Body of pancreas (tissue), 4 donors: ENCODE measurements around the gene FAM83D. TPM values are rescaled to one million over a fixed set of nuclear protein-coding genes. Genes with fewer than 3 reads are reported as not detected.

ENCODE experiments used
- ATAC-seq: fragments of 150-250 bp; one replicate; pipeline ENCODE4 v1.9.1; 2016
- DNase-seq, 4 donors: peaks; one replicate each; pipeline ENCODE4 v3.0.0-alpha.2; 2019
- H3K27ac ChIP-seq, 4 donors: fragments of 200-600 bp; sonication (generic); 1 replicate in 3 of 4; 2 replicates in 1 of 4; pipeline versions ENCODE4 v1.5.1 to v1.6.1; 2016 to 2019; ENCODE audit warnings: mild to moderate bottlenecking in 1 of 4, mixed read lengths in 1 of 4, moderate library complexity in 1 of 4
- H3K27me3 ChIP-seq, 2 donors: fragments of 200-600 bp; sonication (generic); one replicate each; pipeline ENCODE4 v1.6.0; 2016; ENCODE audit warnings: mild to moderate bottlenecking in 1 of 2
- H3K36me3 ChIP-seq, 2 donors: fragments of 200-600 bp; sonication (generic); replicated peaks in 1 of 2; 2 replicates each; pipeline ENCODE4 v1.5.1; 2016; ENCODE audit warnings: low read depth in 2 of 2; ENCODE audit not compliant: insufficient read depth in 1 of 2
- H3K4me1 ChIP-seq: fragments of 200-600 bp; sonication (generic); one replicate; pipeline ENCODE4 v1.6.0; 2016
- H3K4me3 ChIP-seq, 2 donors: fragments of 200-600 bp; sonication (generic); 1 replicate in 1 of 2; 2 replicates in 1 of 2; pipeline ENCODE4 v1.5.1; 2016 to 2019
- H3K9me3 ChIP-seq, 3 donors: fragments of 200-600 bp; sonication (generic); 1 replicate in 2 of 3; 2 replicates in 1 of 3; pipeline ENCODE4 v1.5.1; 2016
- POLR2A ChIP-seq, 3 donors: fragments of 450-650 bp; IDR thresholded peaks; one replicate each; pipeline ENCODE4 v1.6.1; 2016; ENCODE audit warnings: antibody characterized with exemption in 3 of 3, mild to moderate bottlenecking in 2 of 3
- WGBS, 2 donors: methylation state at CpG; one replicate each; pipeline ENCODE4 v1.1.5; 2017; 5-methylcytosine and 5-hydroxymethylcytosine counted together
- intact Hi-C: fragments of 100-400 bp; cut with DNase I; formaldehyde crosslinking; loops from one replicate; pipeline ENCODE4 v1.15.1; 2023
- total RNA-seq, 2 donors: library from RNA; depleted of rRNA; stranded (reverse); fragments of >200 nt; gene quantifications; one replicate each; pipeline ENCODE4 v1.1.0, GENCODE V29; 2016
- TF ChIP-seq, protein P1 (sequence below), 7 experiments: fragments of 450-650 bp in 4 of 7; fragments of 200-600 bp in 3 of 7; sonication (generic) in 3 of 7; IDR thresholded peaks; one replicate each; pipeline ENCODE4 v1.5.1; 2016 to 2019; ENCODE audit warnings: antibody characterized with exemption in 7 of 7

FAM83D gene
- total RNA-seq, 2 donors from 2014 or later: 0.52 TPM; not detected in 1

DNA sequence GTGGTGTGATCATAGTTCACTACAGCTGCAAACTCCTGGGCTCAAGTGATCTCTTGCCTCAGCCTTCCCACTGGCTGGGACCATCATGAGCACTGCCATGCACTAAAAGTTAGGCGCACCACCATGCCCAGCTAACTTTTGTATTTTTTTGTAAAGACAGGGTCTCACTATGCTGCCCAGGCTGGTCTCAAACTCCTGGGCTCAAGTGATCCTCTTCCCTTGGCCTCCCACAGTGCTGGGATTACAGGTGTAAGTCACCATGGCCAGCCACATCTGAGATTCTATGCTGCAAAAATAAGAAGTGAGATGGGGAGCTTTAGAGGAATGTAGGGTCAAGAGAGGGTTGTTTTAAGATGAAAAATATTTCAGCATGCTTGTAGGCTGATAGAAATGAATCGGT is 1.5 kb upstream of the FAM83D start:
- no peak overlapping the region for H3K4me3 ChIP-seq
- no peak overlapping the region for H3K27ac ChIP-seq
- peaks cover 14% of the 10 kb centered on the region for H3K4me1 ChIP-seq
- no peaks in the 10 kb centered on the region for H3K27me3 ChIP-seq
- H3K36me3 ChIP-seq: no peaks in the 10 kb centered on the region
- H3K9me3 ChIP-seq: no peaks in the 10 kb centered on the region
- no peak for TF ChIP-seq POLR2A (IDR thresholded peaks at IDR 0.05)
- TF ChIP-seq, protein P1, sequence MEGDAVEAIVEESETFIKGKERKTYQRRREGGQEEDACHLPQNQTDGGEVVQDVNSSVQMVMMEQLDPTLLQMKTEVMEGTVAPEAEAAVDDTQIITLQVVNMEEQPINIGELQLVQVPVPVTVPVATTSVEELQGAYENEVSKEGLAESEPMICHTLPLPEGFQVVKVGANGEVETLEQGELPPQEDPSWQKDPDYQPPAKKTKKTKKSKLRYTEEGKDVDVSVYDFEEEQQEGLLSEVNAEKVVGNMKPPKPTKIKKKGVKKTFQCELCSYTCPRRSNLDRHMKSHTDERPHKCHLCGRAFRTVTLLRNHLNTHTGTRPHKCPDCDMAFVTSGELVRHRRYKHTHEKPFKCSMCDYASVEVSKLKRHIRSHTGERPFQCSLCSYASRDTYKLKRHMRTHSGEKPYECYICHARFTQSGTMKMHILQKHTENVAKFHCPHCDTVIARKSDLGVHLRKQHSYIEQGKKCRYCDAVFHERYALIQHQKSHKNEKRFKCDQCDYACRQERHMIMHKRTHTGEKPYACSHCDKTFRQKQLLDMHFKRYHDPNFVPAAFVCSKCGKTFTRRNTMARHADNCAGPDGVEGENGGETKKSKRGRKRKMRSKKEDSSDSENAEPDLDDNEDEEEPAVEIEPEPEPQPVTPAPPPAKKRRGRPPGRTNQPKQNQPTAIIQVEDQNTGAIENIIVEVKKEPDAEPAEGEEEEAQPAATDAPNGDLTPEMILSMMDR (IDR thresholded peaks at IDR 0.05): no peak
- DNase-seq: no peak
- no peak for ATAC-seq
- 90 to 93% methylated on average over 2 of the region's 2 CpGs for WGBS, 2 donors
- intact Hi-C loops: no loop called here

DNA sequence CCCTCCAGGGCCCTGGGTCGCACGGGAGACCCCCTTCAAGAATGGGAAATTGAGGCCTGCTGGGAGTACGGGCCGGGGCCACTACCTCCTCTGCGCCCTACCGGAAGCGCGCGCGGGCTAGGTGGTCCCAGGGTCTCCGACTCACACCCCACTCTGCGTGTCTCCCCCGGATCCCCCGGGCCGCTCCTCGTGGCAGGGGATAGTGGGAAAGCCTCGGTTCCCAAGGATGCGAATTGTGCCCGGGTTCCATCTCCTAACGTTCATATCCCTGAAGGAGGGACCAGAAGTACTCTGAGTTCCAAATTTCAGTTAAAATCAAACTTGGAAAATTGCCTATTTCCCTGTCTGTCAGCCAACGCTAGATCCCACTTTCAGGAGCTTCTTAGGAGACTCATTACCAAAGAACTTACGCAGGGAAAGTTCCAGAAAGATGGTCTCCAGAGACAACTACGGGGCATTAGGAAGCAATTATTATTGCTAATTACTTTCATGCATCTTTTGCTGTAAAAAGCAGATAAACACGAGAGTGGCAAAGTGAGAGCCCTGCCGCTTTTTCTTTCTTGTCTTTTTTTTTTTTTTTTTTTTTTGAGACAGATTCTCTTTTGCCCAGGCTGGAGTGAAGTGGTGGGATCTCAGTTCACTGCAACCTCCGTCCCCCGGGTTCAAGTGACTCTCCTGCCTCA is 858 bp downstream of the FAM83D start:
- Histone ChIP-seq H3K27ac (no peak overlapping the region), H3K36me3 (no peaks in the 10 kb centered on the region), H3K4me3 (peak overlapping the region in 1 of 2 donors; percentile 41), H3K9me3 (no peaks in the 10 kb centered on the region), H3K4me1 (peaks cover 14% of the 10 kb centered on the region), H3K27me3 (no peaks in the 10 kb centered on the region)
- ATAC-seq (no peak), DNase-seq (no peak)
- 10 to 29% methylated on average over 11 to 27 of the region's 27 CpGs for WGBS, 2 donors
- TF ChIP-seq, protein P1 (IDR thresholded peaks at IDR 0.05): no peak
- intact Hi-C loops: no loop called here

DNA sequence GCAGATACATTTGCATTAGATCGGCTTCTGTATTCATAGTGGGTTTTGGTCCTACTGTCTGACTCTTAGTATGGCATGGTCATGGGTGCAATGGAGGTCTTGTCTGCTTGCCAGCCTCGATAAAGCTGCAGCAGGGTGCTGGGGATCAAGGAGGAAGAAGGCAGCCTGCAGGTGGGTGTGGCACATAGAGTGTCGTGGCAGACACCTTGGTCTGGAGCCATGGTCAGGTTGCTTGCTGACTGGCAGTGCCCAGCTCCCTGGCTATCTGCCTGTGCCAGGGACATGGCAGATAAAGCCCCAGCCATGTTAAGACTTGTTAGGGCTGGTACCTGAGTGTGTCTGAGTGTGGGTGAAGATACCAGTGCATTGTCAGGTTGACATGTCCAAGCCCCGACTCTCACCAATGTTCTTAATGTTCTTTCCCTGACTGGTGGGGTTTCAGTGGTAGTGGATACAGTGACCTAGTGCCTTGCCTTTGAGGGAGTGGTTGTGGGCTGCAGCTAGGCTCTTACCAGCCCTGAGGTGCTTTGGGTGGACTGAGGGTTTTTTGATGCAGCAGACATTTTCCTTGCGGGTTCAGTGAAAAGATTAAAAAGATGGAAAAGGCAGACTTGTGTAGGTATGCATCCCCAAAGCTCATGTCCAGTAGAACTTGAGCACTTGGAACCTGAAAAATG is 1.8 kb downstream of the FAM83D start:
- DNase-seq: no peak
- H3K4me3 ChIP-seq: no peak overlapping the region
- H3K27me3 ChIP-seq: no peaks in the 10 kb centered on the region
- H3K9me3 ChIP-seq: no peaks in the 10 kb centered on the region
- 65 to 66% methylated on average over 4 to 5 of the region's 5 CpGs for WGBS, 2 donors
- H3K4me1 ChIP-seq: peaks cover 14% of the 10 kb centered on the region
- ATAC-seq: no peak
- TF ChIP-seq, protein P1 (IDR thresholded peaks at IDR 0.05): no peak
- no peak for TF ChIP-seq POLR2A (IDR thresholded peaks at IDR 0.05)
- no peak overlapping the region for H3K27ac ChIP-seq
- intact Hi-C loops: no loop called here
- H3K36me3 ChIP-seq: no peaks in the 10 kb centered on the region

DNA sequence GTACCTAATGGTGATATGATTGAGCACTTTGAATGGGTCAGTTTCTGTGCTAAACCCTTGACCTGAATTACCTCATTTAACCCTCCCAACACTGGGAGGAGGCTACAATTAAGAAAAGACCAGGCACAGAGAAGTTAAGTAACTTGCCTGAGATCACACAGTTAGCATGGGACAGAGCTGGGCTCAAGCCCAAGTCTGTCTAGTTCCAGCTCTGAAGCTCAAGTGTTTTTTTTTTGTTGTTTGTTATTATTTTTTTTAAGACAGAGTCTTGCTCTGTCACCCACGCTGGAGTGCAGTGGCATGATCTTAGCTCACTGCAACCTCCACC is 4.0 kb downstream of the FAM83D start:
- no peak overlapping the region for H3K27ac ChIP-seq
- no peaks in the 10 kb centered on the region for H3K9me3 ChIP-seq
- H3K27me3 ChIP-seq: no peaks in the 10 kb centered on the region
- no peak overlapping the region for H3K4me3 ChIP-seq
- TF ChIP-seq, protein P1 (IDR thresholded peaks at IDR 0.05): no peak
- TF ChIP-seq POLR2A (IDR thresholded peaks at IDR 0.05): no peak
- DNase-seq (no peak), ATAC-seq (no peak)
- WGBS, 2 donors: 81 to 95% methylated on average over 1 of the region's 1 CpG
- intact Hi-C loops: no loop called here
- H3K4me1 ChIP-seq: peaks cover 14% of the 10 kb centered on the region
- H3K36me3 ChIP-seq: no peaks in the 10 kb centered on the region

DNA sequence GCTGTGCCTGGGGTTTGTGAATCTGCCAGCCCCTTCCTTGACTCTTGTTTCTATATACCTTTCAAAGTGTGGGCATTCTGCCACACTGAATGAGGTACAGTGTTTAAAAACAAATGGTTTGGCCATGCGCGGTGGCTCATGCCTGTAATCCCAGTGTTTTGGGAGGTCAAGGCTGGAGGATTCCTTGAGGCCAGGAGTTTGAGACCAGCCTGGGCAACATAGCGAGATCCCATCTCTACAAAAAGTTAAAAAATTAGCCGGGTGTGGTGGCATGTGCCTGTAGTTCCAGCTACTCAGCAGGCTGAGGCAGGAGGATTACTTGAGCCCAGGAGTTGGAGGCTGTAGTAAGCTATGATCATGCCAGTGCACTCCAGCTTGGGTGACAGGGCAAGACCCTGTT is 5.8 kb downstream of the FAM83D start:
- no peak overlapping the region for H3K4me3 ChIP-seq
- no peak for ATAC-seq
- H3K9me3 ChIP-seq: no peaks in the 10 kb centered on the region
- no peak overlapping the region for H3K27ac ChIP-seq
- TF ChIP-seq POLR2A (IDR thresholded peaks at IDR 0.05): no peak
- TF ChIP-seq, protein P1 (IDR thresholded peaks at IDR 0.05): no peak
- H3K4me1 ChIP-seq: peaks cover 3% of the 10 kb centered on the region
- no peak for DNase-seq
- H3K36me3 ChIP-seq: no peaks in the 10 kb centered on the region
- H3K27me3 ChIP-seq: no peaks in the 10 kb centered on the region
- 89 to 100% methylated on average over 4 of the region's 4 CpGs for WGBS, 2 donors
- intact Hi-C loops: no loop called here
